Ramos (cell line): ENCODE measurements around the gene MXD4.

Experiments used
- in situ Hi-C: fragments of 300-500 bp; cut with MboI; formaldehyde crosslinking; loops from one replicate; pipeline ENCODE4 v1.14.3; 2022; ENCODE audit warnings: low sequenced_read_pairs; ENCODE audit not compliant: unreplicated experiment

The MXD4 gene

GRCh38 chr4:2253160-2254084, 8.5 kb downstream of the MXD4 start:
- in situ Hi-C loops = no loop called here

- in situ Hi-C loops = no loop called here
Measured at GRCh38 chr4:2252530-2253091, 9.3 kb downstream of the MXD4 start.

- in situ Hi-C loops = no loop called here
Measured at GRCh38 chr4:2251795-2252529, 9.9 kb downstream of the MXD4 start.

GRCh38 chr4:2251073-2251794, 10.7 kb downstream of the MXD4 start:
- in situ Hi-C loops = no loop called here

GRCh38 chr4:2250357-2251072, 11.4 kb downstream of the MXD4 start:
- in situ Hi-C loops = no loop called here

GRCh38 chr4:2249526-2250356, 12.2 kb downstream of the MXD4 start:
- in situ Hi-C loops = no loop called here

GRCh38 chr4:2248821-2249261, 13.1 kb downstream of the MXD4 start:
- in situ Hi-C loops = no loop called here

- in situ Hi-C loops = no loop called here
Measured at GRCh38 chr4:2248044-2248780, 13.7 kb downstream of the MXD4 start.

GRCh38 chr4:2247128-2248043, 14.5 kb downstream of the MXD4 start:
- in situ Hi-C loops = no loop called here

GRCh38 chr4:2246384-2247127, 15.4 kb downstream of the MXD4 start:
- in situ Hi-C loops = no loop called here

GRCh38 chr4:2245787-2246275, 16.1 kb downstream of the MXD4 start:
- in situ Hi-C loops = no loop called here

- in situ Hi-C loops = no loop called here
Measured at GRCh38 chr4:2245057-2245786, 16.7 kb downstream of the MXD4 start.

GRCh38 chr4:2243681-2244380, 18.1 kb downstream of the MXD4 start:
- in situ Hi-C loops = no loop called here

GRCh38 chr4:2241410-2242353, 20.2 kb downstream of the MXD4 start, which contains the start of the genes HAUS3 and POLN:
Gene HAUS3 (minus strand): TSS chr4:2242121. CDS start chr4:2240946, 1,175 bp downstream.
Gene POLN (minus strand): TSS chr4:2242121. CDS start chr4:2229231, 12,890 bp downstream.
- in situ Hi-C loops = no loop called here
